ENCODE measurements around the gene CCNC. TPM values are rescaled to one million over a fixed set of nuclear protein-coding genes. Genes with fewer than 3 reads are reported as not detected.

Gene CCNC
- total RNA-seq, 1 donor from 2014 or later, result 41.6 TPM

- no peak overlapping the region for H3K27ac ChIP-seq
- DNase-seq, result no peak
- H3K4me3 ChIP-seq, result peak overlapping the region; percentile 54
- TF ChIP-seq, protein P1, sequence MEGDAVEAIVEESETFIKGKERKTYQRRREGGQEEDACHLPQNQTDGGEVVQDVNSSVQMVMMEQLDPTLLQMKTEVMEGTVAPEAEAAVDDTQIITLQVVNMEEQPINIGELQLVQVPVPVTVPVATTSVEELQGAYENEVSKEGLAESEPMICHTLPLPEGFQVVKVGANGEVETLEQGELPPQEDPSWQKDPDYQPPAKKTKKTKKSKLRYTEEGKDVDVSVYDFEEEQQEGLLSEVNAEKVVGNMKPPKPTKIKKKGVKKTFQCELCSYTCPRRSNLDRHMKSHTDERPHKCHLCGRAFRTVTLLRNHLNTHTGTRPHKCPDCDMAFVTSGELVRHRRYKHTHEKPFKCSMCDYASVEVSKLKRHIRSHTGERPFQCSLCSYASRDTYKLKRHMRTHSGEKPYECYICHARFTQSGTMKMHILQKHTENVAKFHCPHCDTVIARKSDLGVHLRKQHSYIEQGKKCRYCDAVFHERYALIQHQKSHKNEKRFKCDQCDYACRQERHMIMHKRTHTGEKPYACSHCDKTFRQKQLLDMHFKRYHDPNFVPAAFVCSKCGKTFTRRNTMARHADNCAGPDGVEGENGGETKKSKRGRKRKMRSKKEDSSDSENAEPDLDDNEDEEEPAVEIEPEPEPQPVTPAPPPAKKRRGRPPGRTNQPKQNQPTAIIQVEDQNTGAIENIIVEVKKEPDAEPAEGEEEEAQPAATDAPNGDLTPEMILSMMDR (IDR thresholded peaks at IDR 0.05), result no peak
- intact Hi-C loops (cut with DNase I), result no loop called here
- H3K9me3 ChIP-seq, result no peaks in the 10 kb centered on the region
- no peaks in the 10 kb centered on the region for H3K36me3 ChIP-seq
- peaks cover 99% of the 10 kb centered on the region for H3K27me3 ChIP-seq (ENCODE audit: low read depth)
- peaks cover 22% of the 10 kb centered on the region for H3K4me1 ChIP-seq
- peak; percentile 11 to 20 for ATAC-seq
Measured at GRCh38 chr6:99612551-99613408, 44.3 kb upstream of the CCNC start.

GRCh38 chr6:99611148-99611547 lies 42.7 kb upstream of the CCNC start:
- peaks cover 22% of the 10 kb centered on the region for H3K4me1 ChIP-seq
- TF ChIP-seq, protein P1 (IDR thresholded peaks at IDR 0.05), result no peak
- no peak for DNase-seq
- peaks cover 99% of the 10 kb centered on the region for H3K27me3 ChIP-seq (ENCODE audit: low read depth)
- no peak overlapping the region for H3K27ac ChIP-seq
- no peaks in the 10 kb centered on the region for H3K36me3 ChIP-seq
- no peak overlapping the region for H3K4me3 ChIP-seq
- intact Hi-C loops (cut with DNase I), result no loop called here
- H3K9me3 ChIP-seq, result no peaks in the 10 kb centered on the region
- ATAC-seq, result no peak

GRCh38 chr6:99609905-99610489 lies 41.5 kb upstream of the CCNC start:
- peaks cover 22% of the 10 kb centered on the region for H3K4me1 ChIP-seq
- H3K36me3 ChIP-seq, result no peaks in the 10 kb centered on the region
- intact Hi-C loops (cut with DNase I), result no loop called here
- H3K4me3 ChIP-seq, result no peak overlapping the region
- TF ChIP-seq, protein P1 (IDR thresholded peaks at IDR 0.05), result no peak
- no peaks in the 10 kb centered on the region for H3K9me3 ChIP-seq
- peaks cover 99% of the 10 kb centered on the region for H3K27me3 ChIP-seq (ENCODE audit: low read depth)
- DNase-seq, result no peak
- no peak for ATAC-seq
- H3K27ac ChIP-seq, result no peak overlapping the region

DNA sequence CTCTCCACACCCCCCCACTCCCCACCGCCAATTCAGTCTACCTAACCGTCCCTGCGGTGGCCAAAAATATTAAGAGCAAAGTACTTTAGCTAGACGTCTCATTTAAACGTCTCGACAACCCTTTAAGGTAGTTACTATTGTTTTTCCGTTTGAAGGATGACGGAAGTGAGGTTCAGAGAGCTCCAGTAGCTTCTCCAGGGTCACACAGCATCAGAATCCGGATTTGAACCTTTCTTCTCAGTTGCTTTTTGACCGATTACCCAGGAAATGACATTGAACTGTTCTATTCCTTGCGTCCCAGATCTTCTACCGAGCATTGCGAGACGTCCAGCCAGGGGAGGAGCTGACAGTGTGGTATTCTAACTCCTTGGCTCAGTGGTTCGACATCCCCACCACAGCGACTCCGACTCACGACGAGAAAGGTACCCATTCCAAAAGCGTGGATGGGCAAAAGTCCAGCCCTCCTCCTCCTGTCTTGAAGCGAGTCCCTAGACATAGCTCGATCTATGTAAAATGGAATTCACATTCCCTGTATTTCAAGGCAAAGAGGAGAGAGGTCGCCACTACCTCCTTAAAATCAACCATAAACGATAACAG lies 40.5 kb upstream of the CCNC start:
- Histone ChIP-seq H3K4me1 (peaks cover 21% of the 10 kb centered on the region), H3K9me3 (no peaks in the 10 kb centered on the region), H3K27me3 (ENCODE audit: low read depth) (peaks cover 99% of the 10 kb centered on the region), H3K27ac (no peak overlapping the region), H3K4me3 (no peak overlapping the region), H3K36me3 (no peaks in the 10 kb centered on the region)
- TF ChIP-seq, protein P1 (IDR thresholded peaks at IDR 0.05), result no peak
- intact Hi-C loops (cut with DNase I), result no loop called here
- DNase-seq (no peak), ATAC-seq (no peak)

- ATAC-seq (no peak), DNase-seq (no peak)
- peaks cover 21% of the 10 kb centered on the region for H3K4me1 ChIP-seq
- H3K27ac ChIP-seq, result no peak overlapping the region
- H3K36me3 ChIP-seq, result no peaks in the 10 kb centered on the region
- no peak overlapping the region for H3K4me3 ChIP-seq
- intact Hi-C loops (cut with DNase I), result no loop called here
- no peaks in the 10 kb centered on the region for H3K9me3 ChIP-seq
- H3K27me3 ChIP-seq (ENCODE audit: low read depth), result peaks cover 99% of the 10 kb centered on the region
- TF ChIP-seq, protein P1 (IDR thresholded peaks at IDR 0.05), result no peak
Measured at GRCh38 chr6:99608059-99608885, 39.8 kb upstream of the CCNC start.
